Adrenal gland (tissue), 5 donors: Measurements from ENCODE around the gene DOP1A.

Experiments
- POLR2A ChIP-seq, 2 donors: fragments of 450-650 bp; IDR thresholded peaks; one replicate each; pipeline ENCODE4 v1.6.1; 2017; ENCODE audit warnings: antibody characterized with exemption in 2 of 2, mild to moderate bottlenecking in 2 of 2, moderate library complexity in 1 of 2
- TF ChIP-seq, protein P1 (sequence below), 6 experiments: fragments of 450-650 bp in 4 of 6; fragments of 200-600 bp in 2 of 6; sonication (generic) in 1 of 6; IDR thresholded peaks; 1 replicate in 5 of 6; 2 replicates in 1 of 6; pipeline versions ENCODE4 v1.5.1 to v1.8.0; 2016 to 2021; ENCODE audit warnings: antibody characterized with exemption in 6 of 6, mild to moderate bottlenecking in 2 of 6, moderate library complexity in 1 of 6
- donor health status: DM: no; HTN: no; CAD: no.

DNA sequence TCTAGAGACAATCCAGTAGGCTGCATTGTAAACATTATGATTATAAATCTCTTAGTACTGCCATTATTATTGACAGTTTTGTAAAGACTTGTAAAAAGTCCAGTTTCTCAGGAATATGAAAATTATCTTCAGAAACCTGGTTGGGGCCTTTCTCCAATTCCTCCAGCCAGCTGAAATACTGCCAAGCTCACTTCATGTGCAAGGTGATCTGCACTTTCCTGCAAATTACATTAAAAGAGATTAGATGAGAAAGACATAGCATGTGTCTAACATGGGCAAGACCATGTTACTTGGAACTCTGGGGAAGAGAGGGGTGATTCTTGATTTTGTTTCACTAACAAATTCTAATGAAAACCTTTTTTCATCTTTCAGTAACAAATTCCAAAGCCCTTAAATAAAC, 101.6 kb downstream of the DOP1A start:
- TF ChIP-seq, protein P1, sequence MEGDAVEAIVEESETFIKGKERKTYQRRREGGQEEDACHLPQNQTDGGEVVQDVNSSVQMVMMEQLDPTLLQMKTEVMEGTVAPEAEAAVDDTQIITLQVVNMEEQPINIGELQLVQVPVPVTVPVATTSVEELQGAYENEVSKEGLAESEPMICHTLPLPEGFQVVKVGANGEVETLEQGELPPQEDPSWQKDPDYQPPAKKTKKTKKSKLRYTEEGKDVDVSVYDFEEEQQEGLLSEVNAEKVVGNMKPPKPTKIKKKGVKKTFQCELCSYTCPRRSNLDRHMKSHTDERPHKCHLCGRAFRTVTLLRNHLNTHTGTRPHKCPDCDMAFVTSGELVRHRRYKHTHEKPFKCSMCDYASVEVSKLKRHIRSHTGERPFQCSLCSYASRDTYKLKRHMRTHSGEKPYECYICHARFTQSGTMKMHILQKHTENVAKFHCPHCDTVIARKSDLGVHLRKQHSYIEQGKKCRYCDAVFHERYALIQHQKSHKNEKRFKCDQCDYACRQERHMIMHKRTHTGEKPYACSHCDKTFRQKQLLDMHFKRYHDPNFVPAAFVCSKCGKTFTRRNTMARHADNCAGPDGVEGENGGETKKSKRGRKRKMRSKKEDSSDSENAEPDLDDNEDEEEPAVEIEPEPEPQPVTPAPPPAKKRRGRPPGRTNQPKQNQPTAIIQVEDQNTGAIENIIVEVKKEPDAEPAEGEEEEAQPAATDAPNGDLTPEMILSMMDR (IDR thresholded peaks at IDR 0.05), result no peak
- TF ChIP-seq POLR2A (IDR thresholded peaks at IDR 0.05), result no peak
